GM23248 (cell line): ENCODE results near the gene ATP12A.

Source experiments
- EZH2 ChIP-seq: fragments of 200-600 bp; sonication (generic); IDR thresholded peaks from 2 replicates; pipeline ENCODE4 v1.6.1; 2018; ENCODE audit warnings: antibody characterized with exemption, mild to moderate bottlenecking; ENCODE audit not compliant: insufficient read depth, poor library complexity, severe bottlenecking
- EZH2phosphoT487 ChIP-seq: fragments of 200-600 bp; sonication (generic); IDR thresholded peaks from 2 replicates; pipeline ENCODE4 v1.6.1; 2018; ENCODE audit warnings: antibody characterized with exemption, moderate library complexity, mild to moderate bottlenecking, low read depth; ENCODE audit not compliant: insufficient read depth

- peak; percentile 2 for TF ChIP-seq EZH2
- no peak for TF ChIP-seq EZH2phosphoT487
These were observed 65.8 kb downstream of the ATP12A start for GRCh38 chr13:24745861-24746617.
